GM12878 (cell line): ENCODE results near the gene PAPPA. TPM values are rescaled to one million over a fixed set of nuclear protein-coding genes. Genes with fewer than 3 reads are reported as not detected.

Experiments
- ATAC-seq: fragments of 200-7000 bp; cut with Tn5 transposase; 3 replicates; pipeline ENCODE4 v1.9.1; 2020; ENCODE audit warnings: mild to moderate bottlenecking, moderate library complexity
- BruUV-seq: library from RNA; stranded (reverse); fragments of 400-500 nt; replicated peaks from 2 replicates; lab custom pipeline; 2021; lab: Mats Ljungman, UMichigan
- CTCF ChIA-PET: fragments of 300-600 bp; sonication (Branson Sonifier 250); formaldehyde crosslinking; extraction: SDS; loops from one replicate; lab custom pipeline; 2021; ENCODE audit warnings: inconsistent platforms; lab: Yijun Ruan, JAX
- POLR2A ChIA-PET: fragments of 350-600 bp; formaldehyde crosslinking; extraction: SDS; loops from one replicate; lab custom pipeline; 2021; ENCODE audit warnings: inconsistent platforms; lab: Charles Lee
- RAD21 ChIA-PET: fragments of 300-600 bp; sonication (Branson Sonifier 250); formaldehyde crosslinking; loops from one replicate; lab custom pipeline; 2023; ENCODE audit warnings: antibody characterized with exemption; ENCODE audit not compliant: unreplicated experiment; lab: Charles Lee
- SMC1A ChIA-PET: fragments of 300-600 bp; sonication (Branson Sonifier 250); formaldehyde crosslinking; loops from one replicate; lab custom pipeline; 2023; ENCODE audit not compliant: unreplicated experiment, uncharacterized antibody; lab: Charles Lee
- DNase-seq: peaks from one replicate; pipeline ENCODE4 v3.0.0-alpha.2; 2011; ENCODE audit warnings: low read depth, low spot score
- FAIRE-seq: peaks from 3 replicates; lab custom pipeline; 2011; peaks lifted over from hg19 to GRCh38; lab: Jason Lieb, UNC
- H2AFZ ChIP-seq: 2 replicates; pipeline ENCODE4 v1.6.0; 2011; ENCODE audit warnings: low read depth, low read length, control low read depth; ENCODE audit not compliant: control insufficient read depth
- H3K27ac ChIP-seq: 2 replicates; pipeline ENCODE4 v1.5.1; 2011; ENCODE audit warnings: control low read depth; ENCODE audit not compliant: control insufficient read depth, insufficient read depth
- H3K27me3 ChIP-seq, 2 experiments: replicated peaks in 1 of 2; 2 replicates each; pipeline versions ENCODE4 v1.6.0 to v1.6.1; 2011; ENCODE audit warnings: low read length in 1 of 2; ENCODE audit not compliant: control insufficient read depth in 2 of 2, insufficient read depth in 2 of 2
- H3K36me3 ChIP-seq, 2 experiments: 2 replicates each; pipeline ENCODE4 v1.5.1; 2011; ENCODE audit warnings: low read length in 1 of 2; ENCODE audit not compliant: control insufficient read depth in 2 of 2, insufficient read depth in 2 of 2
- H3K4me1 ChIP-seq: 2 replicates; pipeline ENCODE4 v1.6.1; 2011; ENCODE audit warnings: mild to moderate bottlenecking, low read length, moderate library complexity, mixed read lengths; ENCODE audit not compliant: control insufficient read depth, insufficient read depth
- H3K4me2 ChIP-seq: 2 replicates; pipeline ENCODE4 v1.6.0; 2011; ENCODE audit warnings: control low read depth; ENCODE audit not compliant: control insufficient read depth, insufficient read depth
- H3K4me3 ChIP-seq: fragments of 200-600 bp; sonication (generic); 2 replicates; pipeline ENCODE4 v1.5.1; 2016
- H3K79me2 ChIP-seq: 2 replicates; pipeline ENCODE4 v1.6.0; 2011; ENCODE audit warnings: low read length; ENCODE audit not compliant: control insufficient read depth, insufficient read depth
- H3K9ac ChIP-seq: 2 replicates; pipeline ENCODE4 v1.8.0; 2011; ENCODE audit warnings: low read length, control low read depth, mixed read lengths; ENCODE audit not compliant: control insufficient read depth, insufficient read depth
- H3K9me3 ChIP-seq: replicated peaks from 3 replicates; pipeline ENCODE4 v1.5.1; 2011; ENCODE audit warnings: mild to moderate bottlenecking, low read length; ENCODE audit not compliant: control insufficient read depth, insufficient read depth
- H4K20me1 ChIP-seq: 2 replicates; pipeline ENCODE4 v1.6.0; 2011; ENCODE audit not compliant: control insufficient read depth, insufficient read depth
- BMI1 ChIP-seq: fragments of 450-650 bp; IDR thresholded peaks from 2 replicates; pipeline ENCODE4 v1.6.1; 2016; ENCODE audit warnings: mild to moderate bottlenecking, moderate library complexity, borderline replicate concordance
- CHD4 ChIP-seq: fragments of 200-600 bp; sonication (generic); IDR thresholded peaks from 2 replicates; pipeline ENCODE4 v1.6.1; 2016; ENCODE audit warnings: mild to moderate bottlenecking
- EED ChIP-seq: sonication (generic); IDR thresholded peaks from 2 replicates; pipeline ENCODE4 v1.6.1; 2016; ENCODE audit warnings: antibody characterized with exemption, low read depth
- ESRRA ChIP-seq: IDR thresholded peaks from 2 replicates; pipeline ENCODE4 v1.6.1; 2012; ENCODE audit warnings: mild to moderate bottlenecking, low read length, improper control_type of control experiment
- ETV6 ChIP-seq, 2 experiments: fragments of 450-650 bp in 1 of 2; IDR thresholded peaks in 1 of 2; conservative IDR thresholded peaks in 1 of 2; 2 replicates each; pipeline ENCODE4 v1.6.1; 2014; ENCODE audit warnings: antibody characterized with exemption in 1 of 2, borderline replicate concordance in 1 of 2, low read depth in 1 of 2, mild to moderate bottlenecking in 1 of 2, moderate library complexity in 1 of 2
- GABPA ChIP-seq: IDR thresholded peaks from 2 replicates; pipeline ENCODE4 v1.6.1; 2014; ENCODE audit warnings: antibody characterized with exemption, low read depth, mild to moderate bottlenecking, inconsistent platforms
- GATAD2B ChIP-seq: fragments of 450-650 bp; conservative IDR thresholded peaks from 2 replicates; pipeline ENCODE4 v1.6.1; 2017; ENCODE audit warnings: low read depth, mild to moderate bottlenecking, moderate library complexity
- MXI1 ChIP-seq: fragments of 150-350 bp; IDR thresholded peaks from 2 replicates; pipeline ENCODE4 v1.6.1; 2011; ENCODE audit warnings: low read depth, mild to moderate bottlenecking, inconsistent platforms, low read length, improper control_type of control experiment
- SIN3A ChIP-seq: IDR thresholded peaks from 2 replicates; pipeline ENCODE4 v1.6.1; 2012; ENCODE audit warnings: low read depth, low read length, improper control_type of control experiment
- SREBF1 ChIP-seq: IDR thresholded peaks from 2 replicates; pipeline ENCODE4 v1.6.1; 2012; ENCODE audit warnings: mild to moderate bottlenecking, low read length
- SRF ChIP-seq, 2 experiments: IDR thresholded peaks; 2 replicates each; pipeline ENCODE4 v1.6.1; 2011; ENCODE audit warnings: low read depth in 2 of 2, low read length in 2 of 2, mild to moderate bottlenecking in 1 of 2, moderate library complexity in 1 of 2
- ZBED1 ChIP-seq: IDR thresholded peaks from 2 replicates; pipeline ENCODE4 v1.6.1; 2016; ENCODE audit warnings: borderline replicate concordance
- ZNF24 ChIP-seq: fragments of 450-650 bp; IDR thresholded peaks from 2 replicates; pipeline ENCODE4 v1.6.1; 2017; ENCODE audit warnings: antibody characterized with exemption, mild to moderate bottlenecking
- WGBS: methylation state at CpG from one replicate; pipeline ENCODE4 v1.1.6; 2016; ENCODE audit warnings: low lambda C conversion rate; ENCODE audit not compliant: insufficient replicate concordance, insufficient coverage; ENCODE audit errors: missing lambda C conversion rate; 5-methylcytosine and 5-hydroxymethylcytosine counted together
- in situ Hi-C: fragments of 300-500 bp; cut with MboI; formaldehyde crosslinking; loops from 9 replicates; pipeline ENCODE4 v1.14.3; 2018; ENCODE audit warnings: mixed read lengths
- intact Hi-C: fragments of 100-400 bp; cut with micrococcal nuclease; formaldehyde crosslinking; loops from one replicate; pipeline ENCODE4 v1.14.2; 2022; ENCODE audit not compliant: unreplicated experiment
- polyA plus RNA-seq, 11 experiments: library from polyadenylated mRNA; depleted of rRNA in 4 of 11; unstranded in 6 of 11; stranded (reverse) in 5 of 11; fragments of >200 nt; fragmentation: Nextera tagmentation in 4 of 11; fragmentation: Illumina TruSeq in 1 of 11; extraction: Ambion mirVana in 4 of 11; extraction: Trizol in 1 of 11; gene quantifications; 1 replicate in 1 of 11; 2 replicates in 10 of 11; pipeline versions ENCODE4 v1.2.1 to v1.2.3, GENCODE V29; 2011 to 2016; ENCODE audit warnings: inconsistent platforms in 2 of 11, missing spikeins in 2 of 11, low read depth in 1 of 11
- total RNA-seq, 4 experiments: library from RNA; depleted of rRNA in 3 of 4; stranded (reverse); fragments of >200 nt in 3 of 4; fragmentation: Illumina TruSeq in 1 of 4; extraction: Trizol in 1 of 4; gene quantifications; 2 replicates each; pipeline versions ENCODE4 v1.2.1 to v1.2.3, GENCODE V29; 2013 to 2021
- TF ChIP-seq, protein P1 (sequence below): IDR thresholded peaks from 2 replicates; pipeline ENCODE4 v1.6.1; 2012; ENCODE audit warnings: low read length, inconsistent platforms
- TF ChIP-seq, protein P2 (sequence below): IDR thresholded peaks from 2 replicates; pipeline ENCODE4 v1.6.1; 2012; ENCODE audit warnings: mild to moderate bottlenecking, low read depth, low read length
- TF ChIP-seq, protein P3 (sequence below): fragments of 450-650 bp; IDR thresholded peaks from 2 replicates; pipeline ENCODE4 v1.6.1; 2017; ENCODE audit warnings: mild to moderate bottlenecking, low read depth, inconsistent platforms; ENCODE audit not compliant: poor library complexity, severe bottlenecking

Gene PAPPA
- total and polyA plus RNA-seq, 10 of the 15 experiments (the other 5 are each of a cell fraction or from before 2014, with no cell fraction given): under 0.01 to 0.19 (median 0.02) TPM; not detected in 4

DNA sequence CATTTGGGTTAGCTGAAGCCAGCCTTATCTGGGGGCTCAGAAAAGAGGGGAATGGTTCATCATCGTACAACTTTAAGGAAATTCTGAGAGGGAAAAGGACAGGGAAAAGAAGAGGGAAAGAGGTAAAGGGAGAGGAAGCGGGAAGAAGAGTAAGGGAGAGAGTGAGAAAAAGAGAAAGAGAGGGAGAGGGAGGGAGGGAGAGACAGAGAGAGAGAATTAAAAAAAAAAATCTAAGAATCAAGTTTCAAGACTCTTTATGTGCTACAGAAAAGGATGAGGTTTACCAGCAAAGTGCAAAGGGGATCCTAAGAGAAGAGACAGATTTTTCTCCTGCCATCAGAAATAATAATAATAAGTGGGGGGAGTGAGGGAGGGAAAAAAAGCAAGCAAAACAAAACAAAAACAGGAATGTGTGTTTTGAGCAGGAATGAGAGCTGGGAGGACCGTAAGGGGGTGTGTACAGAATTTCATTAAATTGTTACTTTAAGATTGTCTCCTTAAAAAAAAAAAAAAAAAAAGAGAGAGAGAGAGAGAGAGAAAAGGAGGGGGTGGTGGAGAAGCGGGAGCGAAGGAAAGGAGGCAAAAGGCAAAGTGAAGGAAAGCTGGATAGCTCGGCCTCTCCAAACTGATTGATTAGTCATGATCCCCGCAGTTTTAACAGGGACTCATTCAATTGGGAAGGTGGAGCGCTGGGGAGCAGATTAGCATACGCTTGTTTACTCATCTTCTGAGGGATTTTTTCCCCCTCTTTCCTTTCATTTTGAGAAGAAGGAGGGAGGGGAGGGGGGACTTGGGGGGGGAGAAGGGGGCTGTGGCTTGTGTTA is 438 bp upstream of the PAPPA start:
- no peak overlapping the region for H3K27ac ChIP-seq
- no peak overlapping the region for H2AFZ ChIP-seq
- intact Hi-C loops: loop anchor here (2.0 kb wide), 1 partner anchor 420 kb away; no protein-coding TSS in a partner anchor
- 8% methylated on average over 9 of the region's 9 CpGs for WGBS
- no peak for ATAC-seq
- no peaks in the 10 kb centered on the region for H3K79me2 ChIP-seq
- H3K4me2 ChIP-seq: no peak overlapping the region
- H3K9ac ChIP-seq: no peak overlapping the region
- H3K4me1 ChIP-seq: no peaks in the 10 kb centered on the region
- CTCF ChIA-PET: interaction anchor here (0.8 to 3.5 kb wide), 9 partner anchors 10 to 570 kb away, joined by 3 to 13 read pairs (median 4); no protein-coding TSS in a partner anchor
- no peaks in the 10 kb centered on the region for H3K36me3 ChIP-seq
- no peak for DNase-seq
- H3K27me3 ChIP-seq: peaks cover 8 to 12% of the 10 kb centered on the region in 2 experiments
- in situ Hi-C loops: loop anchor here (5.0 kb wide), 1 partner anchor 499 kb away; no protein-coding TSS in a partner anchor
- RAD21 ChIA-PET: interaction anchor here (0.5 to 1.4 kb wide), 2 partner anchors 417 to 646 kb away, joined by 3 read pairs; no protein-coding TSS in a partner anchor
- SMC1A ChIA-PET: interaction anchor here (0.7 to 1.7 kb wide), 4 partner anchors 9 to 541 kb away, joined by 3 to 6 read pairs (median 4); no protein-coding TSS in a partner anchor
- no TSS peak for BruUV-seq
- no peaks in the 10 kb centered on the region for H4K20me1 ChIP-seq
- POLR2A ChIA-PET: interaction anchor here (0.6 to 0.7 kb wide), 3 partner anchors 10 to 323 kb away, joined by 4 read pairs; no protein-coding TSS in a partner anchor
- H3K9me3 ChIP-seq: no peaks in the 10 kb centered on the region
- FAIRE-seq: no peak
- H3K4me3 ChIP-seq: no peak overlapping the region
- no peak for TF ChIP-seq SREBF1
- TF ChIP-seq, protein P1, sequence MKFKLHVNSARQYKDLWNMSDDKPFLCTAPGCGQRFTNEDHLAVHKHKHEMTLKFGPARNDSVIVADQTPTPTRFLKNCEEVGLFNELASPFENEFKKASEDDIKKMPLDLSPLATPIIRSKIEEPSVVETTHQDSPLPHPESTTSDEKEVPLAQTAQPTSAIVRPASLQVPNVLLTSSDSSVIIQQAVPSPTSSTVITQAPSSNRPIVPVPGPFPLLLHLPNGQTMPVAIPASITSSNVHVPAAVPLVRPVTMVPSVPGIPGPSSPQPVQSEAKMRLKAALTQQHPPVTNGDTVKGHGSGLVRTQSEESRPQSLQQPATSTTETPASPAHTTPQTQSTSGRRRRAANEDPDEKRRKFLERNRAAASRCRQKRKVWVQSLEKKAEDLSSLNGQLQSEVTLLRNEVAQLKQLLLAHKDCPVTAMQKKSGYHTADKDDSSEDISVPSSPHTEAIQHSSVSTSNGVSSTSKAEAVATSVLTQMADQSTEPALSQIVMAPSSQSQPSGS: no peak
- no peak for TF ChIP-seq ESRRA
- TF ChIP-seq ZBED1: no peak
- TF ChIP-seq SRF (IDR thresholded peaks at IDR 0.05; ENCODE audit: low read depth in 2 of 2, low read length in 2 of 2): no peak
- no peak for TF ChIP-seq EED
- no peak for TF ChIP-seq ETV6 (conservative IDR thresholded peaks at IDR 0.05 in 1 of 2, IDR thresholded peaks at IDR 0.05 in 1 of 2; ENCODE audit: borderline replicate concordance in 1 of 2, low read depth in 1 of 2)
- no peak for TF ChIP-seq BMI1
- TF ChIP-seq MXI1: no peak
- TF ChIP-seq SIN3A: no peak
- TF ChIP-seq, protein P2, sequence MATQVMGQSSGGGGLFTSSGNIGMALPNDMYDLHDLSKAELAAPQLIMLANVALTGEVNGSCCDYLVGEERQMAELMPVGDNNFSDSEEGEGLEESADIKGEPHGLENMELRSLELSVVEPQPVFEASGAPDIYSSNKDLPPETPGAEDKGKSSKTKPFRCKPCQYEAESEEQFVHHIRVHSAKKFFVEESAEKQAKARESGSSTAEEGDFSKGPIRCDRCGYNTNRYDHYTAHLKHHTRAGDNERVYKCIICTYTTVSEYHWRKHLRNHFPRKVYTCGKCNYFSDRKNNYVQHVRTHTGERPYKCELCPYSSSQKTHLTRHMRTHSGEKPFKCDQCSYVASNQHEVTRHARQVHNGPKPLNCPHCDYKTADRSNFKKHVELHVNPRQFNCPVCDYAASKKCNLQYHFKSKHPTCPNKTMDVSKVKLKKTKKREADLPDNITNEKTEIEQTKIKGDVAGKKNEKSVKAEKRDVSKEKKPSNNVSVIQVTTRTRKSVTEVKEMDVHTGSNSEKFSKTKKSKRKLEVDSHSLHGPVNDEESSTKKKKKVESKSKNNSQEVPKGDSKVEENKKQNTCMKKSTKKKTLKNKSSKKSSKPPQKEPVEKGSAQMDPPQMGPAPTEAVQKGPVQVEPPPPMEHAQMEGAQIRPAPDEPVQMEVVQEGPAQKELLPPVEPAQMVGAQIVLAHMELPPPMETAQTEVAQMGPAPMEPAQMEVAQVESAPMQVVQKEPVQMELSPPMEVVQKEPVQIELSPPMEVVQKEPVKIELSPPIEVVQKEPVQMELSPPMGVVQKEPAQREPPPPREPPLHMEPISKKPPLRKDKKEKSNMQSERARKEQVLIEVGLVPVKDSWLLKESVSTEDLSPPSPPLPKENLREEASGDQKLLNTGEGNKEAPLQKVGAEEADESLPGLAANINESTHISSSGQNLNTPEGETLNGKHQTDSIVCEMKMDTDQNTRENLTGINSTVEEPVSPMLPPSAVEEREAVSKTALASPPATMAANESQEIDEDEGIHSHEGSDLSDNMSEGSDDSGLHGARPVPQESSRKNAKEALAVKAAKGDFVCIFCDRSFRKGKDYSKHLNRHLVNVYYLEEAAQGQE: no peak
- TF ChIP-seq GABPA: no peak
- TF ChIP-seq CHD4: no peak
- TF ChIP-seq, protein P3, sequence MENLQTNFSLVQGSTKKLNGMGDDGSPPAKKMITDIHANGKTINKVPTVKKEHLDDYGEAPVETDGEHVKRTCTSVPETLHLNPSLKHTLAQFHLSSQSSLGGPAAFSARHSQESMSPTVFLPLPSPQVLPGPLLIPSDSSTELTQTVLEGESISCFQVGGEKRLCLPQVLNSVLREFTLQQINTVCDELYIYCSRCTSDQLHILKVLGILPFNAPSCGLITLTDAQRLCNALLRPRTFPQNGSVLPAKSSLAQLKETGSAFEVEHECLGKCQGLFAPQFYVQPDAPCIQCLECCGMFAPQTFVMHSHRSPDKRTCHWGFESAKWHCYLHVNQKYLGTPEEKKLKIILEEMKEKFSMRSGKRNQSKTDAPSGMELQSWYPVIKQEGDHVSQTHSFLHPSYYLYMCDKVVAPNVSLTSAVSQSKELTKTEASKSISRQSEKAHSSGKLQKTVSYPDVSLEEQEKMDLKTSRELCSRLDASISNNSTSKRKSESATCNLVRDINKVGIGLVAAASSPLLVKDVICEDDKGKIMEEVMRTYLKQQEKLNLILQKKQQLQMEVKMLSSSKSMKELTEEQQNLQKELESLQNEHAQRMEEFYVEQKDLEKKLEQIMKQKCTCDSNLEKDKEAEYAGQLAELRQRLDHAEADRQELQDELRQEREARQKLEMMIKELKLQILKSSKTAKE: no peak
- TF ChIP-seq ZNF24: no peak
- no peak for TF ChIP-seq GATAD2B
